ENCODE data around the gene ACAN. TPM values are rescaled to one million over a fixed set of nuclear protein-coding genes. Genes with fewer than 3 reads are reported as not detected.

The ACAN gene
- total and polyA plus RNA-seq, 2 donors (not counting 3 experiments of a cell fraction or from before 2014, with no cell fraction given): not detected

DNA sequence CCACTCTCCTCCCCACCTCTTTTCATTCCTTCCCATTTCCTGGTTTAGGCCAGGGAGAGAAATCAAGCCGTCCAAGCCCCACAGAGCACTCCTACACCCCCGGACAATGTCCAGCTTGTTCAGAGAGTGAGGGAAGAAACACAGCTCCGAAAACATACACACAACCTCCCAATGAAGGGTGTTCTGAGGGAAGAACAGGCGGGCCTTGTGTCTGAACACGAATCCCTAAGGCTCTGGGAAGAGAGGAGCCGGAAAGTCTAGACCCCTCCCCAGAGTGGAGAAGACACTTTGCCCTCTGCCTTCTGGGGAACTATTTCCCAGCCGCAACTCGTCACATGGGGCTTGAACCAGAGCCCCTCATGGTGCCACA is 30.5 kb downstream of the ACAN start:
- Histone ChIP-seq H3K27me3 (ENCODE audit: control insufficient read depth in 2 of 2, insufficient read depth in 2 of 2, low read length in 2 of 2) (no peaks in the 10 kb centered on the region), H3K36me3 (ENCODE audit: control insufficient read depth in 2 of 2, extremely low read depth in 1 of 2, insufficient read depth in 2 of 2, low read length in 2 of 2) (no peaks in the 10 kb centered on the region), H3K79me2 (ENCODE audit: control insufficient read depth, insufficient read depth, low read length) (no peaks in the 10 kb centered on the region), H4K20me1 (replicated peaks; ENCODE audit: control insufficient read depth, extremely low read depth, insufficient read depth, low read length) (no peaks in the 10 kb centered on the region), H3K9ac (replicated peaks; ENCODE audit: extremely low read depth, insufficient read depth, low read length) (no peak overlapping the region), H3K27ac (ENCODE audit: insufficient read depth, low read depth, low read length) (no peak overlapping the region), H3K4me2 (ENCODE audit: insufficient read depth, low read length) (no peak overlapping the region), H2AFZ (ENCODE audit: low read depth, low read length) (no peak overlapping the region), H3K9me1 (replicated peaks; ENCODE audit: control insufficient read depth, extremely low read depth, insufficient read depth, low read length) (no peaks in the 10 kb centered on the region), H3K4me3 (replicated peaks in 1 of 3; ENCODE audit: insufficient read depth in 1 of 3, low read depth in 1 of 3, low read length in 3 of 3) (no peak overlapping the region), H3K4me1 (ENCODE audit: control insufficient read depth, extremely low read depth, insufficient read depth, low read length) (no peaks in the 10 kb centered on the region), H3K9me3 (replicated peaks; ENCODE audit: control insufficient read depth, insufficient read depth, low read length) (no peaks in the 10 kb centered on the region)
- DNase-seq (ENCODE audit: low read depth, low spot score): no peak
- dilution Hi-C loops (cut with MboI; ENCODE audit: extremely low pct_ligation_motif_present, low sequenced_read_pairs): no loop called here
- no peak for FAIRE-seq
- intact Hi-C loops (cut with micrococcal nuclease): loop anchor here (1.0 kb wide), 3 partner anchors 176 to 357 kb away; no protein-coding TSS in a partner anchor
- BruUV-seq (replicated peaks): no TSS peak
- no peak for TF ChIP-seq POLR2A (IDR thresholded peaks at IDR 0.05; ENCODE audit: low read depth, low read length)
- no peak for TF ChIP-seq MYC (IDR thresholded peaks at IDR 0.05; ENCODE audit: low read depth, low read length)
- TF ChIP-seq, protein P1, sequence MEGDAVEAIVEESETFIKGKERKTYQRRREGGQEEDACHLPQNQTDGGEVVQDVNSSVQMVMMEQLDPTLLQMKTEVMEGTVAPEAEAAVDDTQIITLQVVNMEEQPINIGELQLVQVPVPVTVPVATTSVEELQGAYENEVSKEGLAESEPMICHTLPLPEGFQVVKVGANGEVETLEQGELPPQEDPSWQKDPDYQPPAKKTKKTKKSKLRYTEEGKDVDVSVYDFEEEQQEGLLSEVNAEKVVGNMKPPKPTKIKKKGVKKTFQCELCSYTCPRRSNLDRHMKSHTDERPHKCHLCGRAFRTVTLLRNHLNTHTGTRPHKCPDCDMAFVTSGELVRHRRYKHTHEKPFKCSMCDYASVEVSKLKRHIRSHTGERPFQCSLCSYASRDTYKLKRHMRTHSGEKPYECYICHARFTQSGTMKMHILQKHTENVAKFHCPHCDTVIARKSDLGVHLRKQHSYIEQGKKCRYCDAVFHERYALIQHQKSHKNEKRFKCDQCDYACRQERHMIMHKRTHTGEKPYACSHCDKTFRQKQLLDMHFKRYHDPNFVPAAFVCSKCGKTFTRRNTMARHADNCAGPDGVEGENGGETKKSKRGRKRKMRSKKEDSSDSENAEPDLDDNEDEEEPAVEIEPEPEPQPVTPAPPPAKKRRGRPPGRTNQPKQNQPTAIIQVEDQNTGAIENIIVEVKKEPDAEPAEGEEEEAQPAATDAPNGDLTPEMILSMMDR (IDR thresholded peaks at IDR 0.05; ENCODE audit: extremely low read depth in 1 of 2, insufficient read depth in 1 of 2, low read depth in 1 of 2, low read length in 2 of 2): no peak
- TF ChIP-seq, protein P2, sequence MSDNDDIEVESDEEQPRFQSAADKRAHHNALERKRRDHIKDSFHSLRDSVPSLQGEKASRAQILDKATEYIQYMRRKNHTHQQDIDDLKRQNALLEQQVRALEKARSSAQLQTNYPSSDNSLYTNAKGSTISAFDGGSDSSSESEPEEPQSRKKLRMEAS (IDR thresholded peaks at IDR 0.05; ENCODE audit: insufficient read depth, insufficient read length): no peak
- no peak for TF ChIP-seq POLR2AphosphoS5 (IDR thresholded peaks at IDR 0.05; ENCODE audit: insufficient read depth, low read depth, low read length)
- TF ChIP-seq FOS (IDR thresholded peaks at IDR 0.05; ENCODE audit: borderline replicate concordance, insufficient read depth, low read length): no peak
- no peak for TF ChIP-seq GATA2 (IDR thresholded peaks at IDR 0.05; ENCODE audit: insufficient read depth, insufficient read length, low read depth, low read length)
- no peak for TF ChIP-seq JUN (IDR thresholded peaks at IDR 0.05; ENCODE audit: borderline replicate concordance, insufficient read depth, insufficient read length, low read depth)
- no peak for TF ChIP-seq EZH2 (IDR thresholded peaks at IDR 0.05; ENCODE audit: borderline replicate concordance, low read depth, low read length, severe bottlenecking)
- ChIA-PET CTCF (interaction anchor here (0.7 to 3.8 kb wide), 19 partner anchors 8 to 366 kb away, joined by 3 to 126 read pairs (median 3); partner anchors contain the start of genes MRPL46 and MRPS11), POLR2A (no interaction called here)
